SK-MEL-5 (cell line): Measurements from ENCODE around the gene FAM43B. TPM values are rescaled to one million over a fixed set of nuclear protein-coding genes. Genes with fewer than 3 reads are reported as not detected.

Experiments
- total RNA-seq: library from RNA; depleted of rRNA; stranded (reverse); fragments of >200 nt; shearing (Covaris generic); gene quantifications from 2 replicates; pipeline ENCODE4 v1.2.3, GENCODE V29; 2014; rRNA removed

FAM43B gene
- total RNA-seq, 1 experiment from 2014 or later, result not detected

Other genes starting within 250 kb of the FAM43B start
- gene CAMK2N1, start 66.4 kb upstream of the FAM43B start, total RNA-seq, result 1.2 and 1.7 TPM in 2 replicates
- 23.3 and 25.5 TPM in 2 replicates for gene MUL1, start 44.4 kb upstream of the FAM43B start, total RNA-seq
- gene CDA, start 36.5 kb downstream of the FAM43B start, total RNA-seq, result not detected in 2 replicates
- 27.2 and 28.4 TPM in 2 replicates for gene PINK1, start 80.9 kb downstream of the FAM43B start, total RNA-seq
- 453 and 482 TPM in 2 replicates for gene DDOST, start 108.8 kb downstream of the FAM43B start, total RNA-seq
- gene KIF17, start 165.4 kb downstream of the FAM43B start, total RNA-seq, result 0.16 TPM in 1 of 2 replicates, not detected in the other
- gene SH2D5, start 180.1 kb downstream of the FAM43B start, total RNA-seq, result 3.4 and 3.7 TPM in 2 replicates
- gene HP1BP3, start 234.7 kb downstream of the FAM43B start, total RNA-seq, result 243 and 251 TPM in 2 replicates